Panc1 (cell line): ENCODE results near the gene ZHX3.

ENCODE experiments used
- CTCF ChIP-seq: fragments of 450-650 bp; IDR thresholded peaks from 2 replicates; pipeline ENCODE4 v1.5.1; 2017; ENCODE audit warnings: mild to moderate bottlenecking
- POLR2AphosphoS5 ChIP-seq: IDR thresholded peaks from 2 replicates; pipeline ENCODE4 v1.6.1; 2012; ENCODE audit warnings: mild to moderate bottlenecking, low read depth, low read length, moderate library complexity
- SIN3A ChIP-seq: IDR thresholded peaks from 2 replicates; pipeline ENCODE4 v1.6.1; 2012; ENCODE audit warnings: low read depth, mild to moderate bottlenecking, low read length, moderate library complexity, borderline replicate concordance; ENCODE audit not compliant: insufficient read depth

GRCh38 chr20:41355192-41355591 lies 37.7 kb upstream of the ZHX3 start:
- TF ChIP-seq CTCF (no peak), SIN3A (no peak), POLR2AphosphoS5 (no peak)
